CD4-positive, alpha-beta T cell treated with Interleukin-17A for 1 hour (primary cell): ENCODE results near the gene SNTN.

Source experiments
- DNase-seq: peaks from one replicate; pipeline ENCODE4 v3.0.0-alpha.2; 2020

Gene SNTN

GRCh38 chr3:63679186-63679585 is 26.7 kb downstream of the SNTN start:
- DNase-seq, result no peak

GRCh38 chr3:63684081-63684480 is 31.6 kb downstream of the SNTN start:
- no peak for DNase-seq

- DNase-seq, result no peak
Measured at GRCh38 chr3:63685340-63685739, 32.9 kb downstream of the SNTN start.

GRCh38 chr3:63687278-63688225 is 35.1 kb downstream of the SNTN start:
- DNase-seq, result no peak

DNA sequence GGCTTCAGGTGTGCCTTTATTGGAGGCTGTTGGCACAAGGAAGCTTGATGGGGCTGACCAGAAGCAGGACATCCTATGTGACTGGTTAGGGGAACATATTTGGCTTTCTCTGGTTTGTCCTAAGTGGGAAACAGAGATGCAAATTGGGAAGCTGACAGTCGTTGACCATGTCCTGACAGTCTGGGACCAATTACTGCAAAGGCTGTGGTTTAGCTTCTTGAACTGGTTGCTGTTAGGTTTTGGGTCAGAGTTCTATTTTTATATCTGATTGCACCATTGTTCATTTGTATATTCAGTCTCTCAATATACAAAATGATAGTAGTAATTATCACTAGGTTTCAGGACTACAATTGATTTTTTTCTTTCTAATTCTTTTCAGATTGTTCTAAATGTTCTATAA is 36.8 kb downstream of the SNTN start:
- DNase-seq, result no peak

- no peak for DNase-seq
Measured at GRCh38 chr3:63693351-63693750, 40.9 kb downstream of the SNTN start.

DNA sequence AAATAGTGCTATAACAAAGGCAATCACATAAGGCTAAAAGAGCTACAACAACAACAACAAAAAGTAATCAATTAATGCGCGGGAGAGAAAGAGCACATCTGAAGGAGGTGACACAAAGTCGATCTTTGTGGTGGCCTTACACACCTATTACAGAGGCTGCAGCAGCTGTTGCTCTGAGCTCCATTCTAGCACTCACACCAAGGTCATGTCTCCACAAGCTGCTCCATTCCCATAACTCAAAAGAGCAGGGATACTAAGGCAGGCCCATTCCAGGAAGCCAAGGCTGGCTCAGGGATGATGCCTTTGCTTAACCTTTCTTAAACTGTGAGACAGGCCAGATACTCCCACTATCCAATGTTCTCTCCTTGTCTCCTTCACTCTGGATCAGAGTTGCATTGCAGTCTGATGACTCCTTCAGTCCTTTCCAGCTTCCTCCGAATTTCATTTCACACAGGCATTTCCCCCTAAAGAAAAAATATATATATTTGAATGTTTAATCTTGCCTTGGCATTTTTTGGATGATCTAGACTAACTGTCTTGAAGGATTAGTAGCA is 52.7 kb downstream of the SNTN start:
- no peak for DNase-seq

DNA sequence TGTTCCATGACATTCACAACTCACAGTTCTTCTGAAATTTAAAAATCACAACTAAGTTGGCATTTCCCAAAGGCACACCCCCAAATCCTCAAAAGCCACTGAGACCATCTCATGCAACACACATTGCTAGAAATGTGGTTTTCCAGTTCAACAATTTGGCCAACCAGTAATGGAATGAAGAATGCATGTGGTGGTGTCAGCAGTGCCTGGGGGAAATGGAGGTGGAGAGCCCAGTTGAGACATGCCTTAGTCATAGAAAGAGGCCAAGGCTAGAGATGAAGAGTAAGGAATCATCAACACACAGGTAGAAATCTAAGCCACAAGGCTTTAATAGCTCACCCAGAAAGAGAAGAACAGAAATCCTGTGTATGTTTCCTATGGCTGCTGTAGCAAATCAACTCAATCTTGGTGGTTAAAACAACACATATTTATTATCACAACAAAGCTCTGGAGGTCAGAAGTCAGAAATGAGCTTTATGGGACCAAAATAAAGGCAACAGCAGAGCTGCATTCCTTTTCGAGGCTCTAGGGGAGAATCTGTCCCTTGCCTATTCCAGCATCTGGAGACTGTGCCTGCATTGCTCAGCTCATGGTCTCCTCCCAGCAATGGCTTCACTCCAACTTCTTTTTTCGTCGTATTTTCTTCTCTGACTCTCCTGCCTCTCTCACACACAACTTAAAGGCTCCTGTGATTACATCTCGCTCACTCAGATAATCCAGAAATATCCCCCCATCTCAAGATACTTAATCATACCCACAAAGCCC is 54.0 kb downstream of the SNTN start:
- DNase-seq, result no peak

DNA sequence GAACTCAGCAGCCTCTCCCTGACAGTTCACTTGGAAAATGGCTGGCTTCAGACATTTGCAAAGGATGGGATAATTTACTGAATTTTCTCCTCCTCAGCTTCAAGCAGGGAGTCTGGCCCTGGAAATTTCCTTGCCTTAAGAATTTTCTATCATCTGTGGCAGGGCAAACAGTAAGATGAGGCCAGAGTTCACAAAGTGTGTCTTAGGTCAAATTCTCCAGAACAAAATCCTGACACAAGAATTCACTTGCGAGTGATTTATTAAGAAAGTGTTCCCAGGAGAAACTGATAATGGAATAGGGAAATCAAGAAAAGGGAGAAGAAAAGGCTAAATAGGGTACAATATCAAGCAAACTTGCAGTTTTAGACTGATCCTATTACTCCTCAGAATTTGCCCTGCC is 55.3 kb downstream of the SNTN start:
- no peak for DNase-seq

DNA sequence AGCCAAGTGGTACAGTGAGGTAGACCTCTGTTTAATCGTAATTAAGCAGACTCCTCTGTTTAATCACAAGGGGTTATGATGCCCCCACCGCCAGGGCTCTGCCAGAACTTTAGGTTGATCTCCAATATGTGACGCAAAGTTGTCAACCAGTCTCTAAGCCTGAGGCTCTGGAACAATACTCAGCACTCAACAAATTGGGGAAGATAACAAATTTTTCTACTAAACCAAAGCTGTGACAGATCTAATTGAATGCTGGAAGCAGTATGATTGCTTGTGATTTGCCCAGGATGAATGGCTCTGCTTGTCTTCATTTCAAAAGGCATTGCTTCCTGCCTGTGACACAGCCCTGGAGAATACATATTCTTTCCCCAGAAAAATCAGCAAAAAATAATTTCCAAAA is 57.1 kb downstream of the SNTN start:
- DNase-seq, result no peak
